ENCODE measurements around the gene MPDU1. TPM values are rescaled to one million over a fixed set of nuclear protein-coding genes. Genes with fewer than 3 reads are reported as not detected.
"Not testable (repeated sequence)": the region's sequence is repeated elsewhere in the genome, so short reads cannot be mapped to it uniquely, and the experiment has no call there.

Gene MPDU1
- total RNA-seq, 1 donor from 2014 or later: 76.4 TPM

GRCh38 chr17:7614425-7615264 lies 31.0 kb downstream of the MPDU1 start, which contains the start of gene FXR2:
FXR2 (minus strand) TSS chr17:7614897; CDS start chr17:7614532, 365 bp downstream.
- DNase-seq (ENCODE audit: low spot score): peak; percentile 100

- DNase-seq (ENCODE audit: low spot score): no peak
Measured at GRCh38 chr17:7615265-7615747, 31.7 kb downstream of the MPDU1 start.

- no peak for DNase-seq (ENCODE audit: low spot score)
Measured at GRCh38 chr17:7618608-7619007, 35.0 kb downstream of the MPDU1 start.

- no peak for DNase-seq (ENCODE audit: low spot score)
Measured at GRCh38 chr17:7620835-7621234, 37.2 kb downstream of the MPDU1 start.

GRCh38 chr17:7623661-7624060 lies 40.0 kb downstream of the MPDU1 start:
- DNase-seq (ENCODE audit: low spot score): no peak

GRCh38 chr17:7625749-7626148 lies 42.1 kb downstream of the MPDU1 start:
- not testable (repeated sequence) for DNase-seq (ENCODE audit: low spot score)

- DNase-seq (ENCODE audit: low spot score): no peak
Measured at GRCh38 chr17:7626307-7626706, 42.7 kb downstream of the MPDU1 start.

GRCh38 chr17:7626956-7627249 lies 43.3 kb downstream of the MPDU1 start:
- no peak for DNase-seq (ENCODE audit: low spot score)

- DNase-seq (ENCODE audit: low spot score): peak; percentile 95
Measured at GRCh38 chr17:7627250-7628121, 43.8 kb downstream of the MPDU1 start, which contains the start of gene SAT2. SAT2 (minus strand) TSS chr17:7627821; CDS start chr17:7627635, 186 bp downstream.

- DNase-seq (ENCODE audit: low spot score): no peak
Measured at GRCh38 chr17:7629939-7630571, 46.4 kb downstream of the MPDU1 start, which contains the start of gene SHBG. SHBG (plus strand) TSS chr17:7630135; CDS start chr17:7630173, 38 bp downstream.

- no peak for DNase-seq (ENCODE audit: low spot score)
Measured at GRCh38 chr17:7631398-7632380, 48.0 kb downstream of the MPDU1 start.

GRCh38 chr17:7632492-7632894 lies 48.8 kb downstream of the MPDU1 start:
- DNase-seq (ENCODE audit: low spot score): no peak

GRCh38 chr17:7633093-7633492 lies 49.4 kb downstream of the MPDU1 start:
- no peak for DNase-seq (ENCODE audit: low spot score)

- DNase-seq (ENCODE audit: low spot score): no peak
Measured at GRCh38 chr17:7634384-7634783, 50.7 kb downstream of the MPDU1 start.

GRCh38 chr17:7636163-7636562 lies 52.5 kb downstream of the MPDU1 start:
- DNase-seq (ENCODE audit: low spot score): no peak

Other genes with a start within 250 kb of the MPDU1 start
- gene ACAP1, start 247.3 kb upstream of the MPDU1 start, total RNA-seq: 24.2 TPM
- 15.3 TPM for gene KCTD11, start 231.7 kb upstream of the MPDU1 start, total RNA-seq
- gene TMEM95, start 228.7 kb upstream of the MPDU1 start, total RNA-seq: not detected
- gene TNK1, start 202.8 kb upstream of the MPDU1 start, total RNA-seq: 11.7 TPM
- 39.7 TPM for gene PLSCR3, start 189.3 kb upstream of the MPDU1 start, total RNA-seq
- gene TMEM256, start 179.8 kb upstream of the MPDU1 start, total RNA-seq: 67.5 TPM
- gene NLGN2, start 176.0 kb upstream of the MPDU1 start, total RNA-seq: 35.2 TPM
- gene SPEM1, start 163.5 kb upstream of the MPDU1 start, total RNA-seq: not detected
- gene SPEM2, start 158.2 kb upstream of the MPDU1 start, total RNA-seq: not detected
- not detected for gene SPEM3, start 155.0 kb upstream of the MPDU1 start, total RNA-seq
- gene TMEM102, start 148.4 kb upstream of the MPDU1 start, total RNA-seq: 14.3 TPM
- gene FGF11, start 144.3 kb upstream of the MPDU1 start, total RNA-seq: 2.7 TPM
- 10.0 TPM for gene CHRNB1, start 138.8 kb upstream of the MPDU1 start, total RNA-seq
- 82.8 TPM for gene ZBTB4, start 104.2 kb upstream of the MPDU1 start, total RNA-seq
- gene SLC35G6, start 102.4 kb upstream of the MPDU1 start, total RNA-seq: not detected
- 133 TPM for gene POLR2A, start 99.5 kb upstream of the MPDU1 start, total RNA-seq
- 81.5 TPM for gene TNFSF12, start 34.8 kb upstream of the MPDU1 start, total RNA-seq
- gene TNFSF13, start 25.1 kb upstream of the MPDU1 start, total RNA-seq: 120 TPM
- 46.6 TPM for gene SENP3, start 21.9 kb upstream of the MPDU1 start, total RNA-seq
- 75.3 TPM for gene CD68, start 4.2 kb upstream of the MPDU1 start, total RNA-seq
- 3.1 TPM for gene SOX15, start 6.2 kb downstream of the MPDU1 start, total RNA-seq
- gene FXR2, start 31.0 kb downstream of the MPDU1 start, total RNA-seq: 39.3 TPM
- 120 TPM for gene SAT2, start 44.0 kb downstream of the MPDU1 start, total RNA-seq
- 0.89 TPM for gene SHBG, start 46.3 kb downstream of the MPDU1 start, total RNA-seq
- gene ATP1B2, start 67.1 kb downstream of the MPDU1 start, total RNA-seq: 7.7 TPM
- gene TP53, start 103.6 kb downstream of the MPDU1 start, total RNA-seq: 48.7 TPM
- 9.0 TPM for gene WRAP53, start 104.6 kb downstream of the MPDU1 start, total RNA-seq
- gene EFNB3, start 121.3 kb downstream of the MPDU1 start, total RNA-seq: 1.6 TPM
- 0.95 TPM for gene DNAH2, start 133.9 kb downstream of the MPDU1 start, total RNA-seq

Measured in mucosa of gallbladder (tissue), 1 donor.